H9 (cell line): Measurements from ENCODE around the gene ESPNL. TPM values are rescaled to one million over a fixed set of nuclear protein-coding genes. Genes with fewer than 3 reads are reported as not detected.

Experiments used
- DNase-seq: peaks from one replicate; pipeline ENCODE4 v3.0.0-alpha.2; 2017
- H2AFZ ChIP-seq: one replicate; pipeline ENCODE4 v1.6.1; 2013; ENCODE audit warnings: mild to moderate bottlenecking, low read length, control low read depth, moderate library complexity
- H2AK5ac ChIP-seq: 2 replicates; pipeline ENCODE4 v1.6.1; 2013; ENCODE audit warnings: low read length, control low read depth, mixed read lengths; ENCODE audit not compliant: insufficient read length
- H2BK120ac ChIP-seq: one replicate; pipeline ENCODE4 v1.6.1; 2013; ENCODE audit warnings: low read depth, mild to moderate bottlenecking, low read length, control low read depth, inconsistent platforms; ENCODE audit not compliant: poor library complexity, severe bottlenecking
- H2BK12ac ChIP-seq: 2 replicates; pipeline ENCODE4 v1.6.1; 2013; ENCODE audit warnings: low read length, control low read depth, mixed read lengths, low read depth; ENCODE audit not compliant: insufficient read length
- H2BK15ac ChIP-seq: 2 replicates; pipeline ENCODE4 v1.6.1; 2013; ENCODE audit warnings: low read depth, low read length, control low read depth
- H2BK20ac ChIP-seq: one replicate; pipeline ENCODE4 v1.6.1; 2013; ENCODE audit warnings: low read depth, mild to moderate bottlenecking, low read length, control low read depth, inconsistent platforms; ENCODE audit not compliant: poor library complexity, severe bottlenecking
- H2BK5ac ChIP-seq: 2 replicates; pipeline ENCODE4 v1.6.1; 2013; ENCODE audit warnings: low read length, control low read depth, mixed read lengths; ENCODE audit not compliant: insufficient read length
- H3K14ac ChIP-seq: 2 replicates; pipeline ENCODE4 v1.6.1; 2013; ENCODE audit warnings: low read length, control low read depth; ENCODE audit not compliant: insufficient read depth
- H3K18ac ChIP-seq: 2 replicates; pipeline ENCODE4 v1.6.1; 2013; ENCODE audit warnings: low read depth, mild to moderate bottlenecking, mixed read lengths, low read length, control low read depth; ENCODE audit not compliant: insufficient read length
- H3K23ac ChIP-seq: 2 replicates; pipeline ENCODE4 v1.6.1; 2013; ENCODE audit warnings: low read length, control low read depth, mixed read lengths, low read depth; ENCODE audit not compliant: insufficient read length
- H3K23me2 ChIP-seq: 2 replicates; pipeline ENCODE4 v1.6.1; 2013; ENCODE audit warnings: low read depth, mild to moderate bottlenecking, mixed read lengths, low read length, control low read depth; ENCODE audit not compliant: insufficient read length, poor library complexity, severe bottlenecking
- H3K27ac ChIP-seq: 2 replicates; pipeline ENCODE4 v1.5.1; 2013; ENCODE audit warnings: low read length, control low read depth, mixed read lengths, low read depth; ENCODE audit not compliant: insufficient read length
- H3K27me3 ChIP-seq: 2 replicates; pipeline ENCODE4 v1.6.1; 2013; ENCODE audit warnings: low read length, control low read depth, inconsistent platforms; ENCODE audit not compliant: insufficient read depth
- H3K4ac ChIP-seq: 2 replicates; pipeline ENCODE4 v1.6.1; 2013; ENCODE audit warnings: low read depth, mild to moderate bottlenecking, control low read depth, inconsistent platforms, low read length, moderate library complexity
- H3K4me1 ChIP-seq: 2 replicates; pipeline ENCODE4 v1.6.1; 2013; ENCODE audit warnings: low read length, control low read depth, inconsistent platforms; ENCODE audit not compliant: insufficient read depth
- H3K4me2 ChIP-seq: 2 replicates; pipeline ENCODE4 v1.6.1; 2013; ENCODE audit warnings: low read length, control low read depth, mixed read lengths; ENCODE audit not compliant: insufficient read length, insufficient read depth
- H3K56ac ChIP-seq: 2 replicates; pipeline ENCODE4 v1.6.1; 2013; ENCODE audit warnings: low read depth, mild to moderate bottlenecking, mixed read lengths, low read length, control low read depth; ENCODE audit not compliant: insufficient read length
- H3K79me1 ChIP-seq: 2 replicates; pipeline ENCODE4 v1.6.1; 2013; ENCODE audit warnings: low read depth, mild to moderate bottlenecking, moderate library complexity, low read length, control low read depth, inconsistent platforms; ENCODE audit not compliant: insufficient read depth, poor library complexity, severe bottlenecking
- H3K79me2 ChIP-seq: 2 replicates; pipeline ENCODE4 v1.6.1; 2013; ENCODE audit warnings: low read length, control low read depth, inconsistent platforms; ENCODE audit not compliant: insufficient read depth
- H3K9ac ChIP-seq: 2 replicates; pipeline ENCODE4 v1.6.1; 2013; ENCODE audit warnings: low read length, control low read depth, mixed read lengths; ENCODE audit not compliant: insufficient read length; ENCODE audit errors: extremely low read depth
- H3K9me3 ChIP-seq: one replicate; pipeline ENCODE4 v1.6.1; 2013; ENCODE audit warnings: low read depth, low read length, inconsistent platforms; ENCODE audit not compliant: control insufficient read depth
- H3T11ph ChIP-seq: one replicate; pipeline ENCODE4 v1.6.1; 2013; ENCODE audit warnings: mild to moderate bottlenecking, low read length, control low read depth, inconsistent platforms
- H4K20me1 ChIP-seq: one replicate; pipeline ENCODE4 v1.6.1; 2013; ENCODE audit not compliant: control insufficient read depth, insufficient read length, insufficient read depth
- H4K5ac ChIP-seq: 2 replicates; pipeline ENCODE4 v1.6.1; 2013; ENCODE audit warnings: low read depth, mild to moderate bottlenecking, mixed read lengths, low read length, control low read depth; ENCODE audit not compliant: insufficient read length
- H4K8ac ChIP-seq: replicated peaks from 2 replicates; pipeline ENCODE4 v1.6.1; 2013; ENCODE audit warnings: low read length, control low read depth, mixed read lengths, low read depth; ENCODE audit not compliant: insufficient read length
- H4K91ac ChIP-seq: 2 replicates; pipeline ENCODE4 v1.6.1; 2013; ENCODE audit warnings: low read depth, mild to moderate bottlenecking, moderate library complexity, mixed read lengths, low read length, control low read depth; ENCODE audit not compliant: insufficient read length
- H3K27ac Mint-ChIP-seq, 3 experiments: 2 replicates in 2 of 3; 3 replicates in 1 of 3; pipeline ENCODE4 v1.8.0; 2020 to 2021; ENCODE audit warnings: mixed read lengths in 3 of 3, mild to moderate bottlenecking in 1 of 3, moderate library complexity in 1 of 3
- H3K27me3 Mint-ChIP-seq: 2 replicates; pipeline ENCODE4 v1.8.0; 2021; ENCODE audit warnings: low read depth, mild to moderate bottlenecking, moderate library complexity, mixed read lengths
- H3K36me3 Mint-ChIP-seq, 3 experiments: 2 replicates in 2 of 3; 3 replicates in 1 of 3; pipeline ENCODE4 v1.8.0; 2020 to 2021; ENCODE audit warnings: low read depth in 3 of 3, mixed read lengths in 3 of 3; ENCODE audit not compliant: insufficient read depth in 1 of 3
- H3K4me1 Mint-ChIP-seq, 2 experiments: 2 replicates each; pipeline ENCODE4 v1.8.0; 2020; ENCODE audit warnings: mixed read lengths in 2 of 2
- H3K4me3 Mint-ChIP-seq, 2 experiments: 2 replicates in 1 of 2; 3 replicates in 1 of 2; pipeline ENCODE4 v1.8.0; 2020 to 2021; ENCODE audit warnings: mild to moderate bottlenecking in 2 of 2, mixed read lengths in 2 of 2, moderate library complexity in 1 of 2
- H3K9me3 Mint-ChIP-seq, 2 experiments: 2 replicates in 1 of 2; 3 replicates in 1 of 2; pipeline ENCODE4 v1.8.0; 2020; ENCODE audit warnings: mild to moderate bottlenecking in 2 of 2, mixed read lengths in 2 of 2, moderate library complexity in 1 of 2
- CTCF ChIP-seq: fragments of 200-600 bp; sonication (generic); conservative IDR thresholded peaks from 3 replicates; pipeline ENCODE4 v1.8.0; 2021; ENCODE audit warnings: antibody characterized with exemption, mild to moderate bottlenecking
- WGBS: extraction: QIAGEN DNeasy Blood & Tissue Kit; methylation state at CpG from one replicate; pipeline ENCODE4 v1.1.7; 2013; ENCODE audit warnings: missing lambda C conversion rate, low lambda C conversion rate, mixed read lengths; ENCODE audit not compliant: insufficient read length; ENCODE audit errors: extremely low coverage; 5-methylcytosine and 5-hydroxymethylcytosine counted together
- total RNA-seq: library from RNA; stranded (reverse); gene quantifications from 2 replicates; pipeline ENCODE4 v1.2.1, GENCODE V29; 2021

The ESPNL gene
- total RNA-seq, 1 experiment from 2014 or later: 0.17 TPM

- H3K9me3 ChIP-seq: no peaks in the 10 kb centered on the region
- H2BK120ac ChIP-seq: no peak overlapping the region
- no peak overlapping the region for H3K56ac ChIP-seq
- Mint-ChIP-seq H3K36me3 (no peaks in the 10 kb centered on the region; a peak in 2 of 7 replicates), H3K4me3 (no peak overlapping the region), H3K27me3 (peaks cover 8% of the 10 kb centered on the region), H3K9me3 (no peaks in the 10 kb centered on the region), H3K27ac (no peak overlapping the region), H3K4me1 (peaks cover 10 to 14% of the 10 kb centered on the region in 2 experiments)
- no peak overlapping the region for H2BK20ac ChIP-seq
- H4K20me1 ChIP-seq: no peaks in the 10 kb centered on the region
- H2BK15ac ChIP-seq: no peak overlapping the region
- H3K79me1 ChIP-seq: no peaks in the 10 kb centered on the region
- no peaks in the 10 kb centered on the region for H3K27me3 ChIP-seq
- H3K14ac ChIP-seq: no peak overlapping the region
- peaks cover 10% of the 10 kb centered on the region for H3K23me2 ChIP-seq
- DNase-seq: no peak
- H2AFZ ChIP-seq: no peak overlapping the region
- no peaks in the 10 kb centered on the region for H3K4me1 ChIP-seq
- no peak overlapping the region for H4K5ac ChIP-seq
- no peak overlapping the region for H4K91ac ChIP-seq
- H3T11ph ChIP-seq: no peak overlapping the region
- H2AK5ac ChIP-seq: no peak overlapping the region
- WGBS: no CpG with 5 or more reads among the region's 10 CpGs
- no peak overlapping the region for H3K4me2 ChIP-seq
- no peaks in the 10 kb centered on the region for H3K79me2 ChIP-seq
- H2BK5ac ChIP-seq: no peak overlapping the region
- H3K18ac ChIP-seq: no peak overlapping the region
- no peak overlapping the region for H3K23ac ChIP-seq
- no peak overlapping the region for H3K27ac ChIP-seq
- no peak overlapping the region for H3K4ac ChIP-seq
- no peak overlapping the region for H3K9ac ChIP-seq
- H2BK12ac ChIP-seq: no peak overlapping the region
- no peak for TF ChIP-seq CTCF
- H4K8ac ChIP-seq: no peak overlapping the region
Measured at GRCh38 chr2:238154570-238154969, 54.4 kb downstream of the ESPNL start.
